LHCN-M2 (cell line): ENCODE measurements around the gene SCN5A. TPM values are rescaled to one million over a fixed set of nuclear protein-coding genes. Genes with fewer than 3 reads are reported as not detected.

Source experiments
- DNase-seq: peaks from one replicate; pipeline ENCODE4 v3.0.0-alpha.2; 2012; ENCODE audit warnings: low read depth
- total RNA-seq: library from RNA; depleted of rRNA; stranded (reverse); fragments of >200 nt; gene quantifications from 2 replicates; pipeline ENCODE4 v1.2.3, GENCODE V29; 2014; rRNA removed

SCN5A gene
- total RNA-seq, 1 experiment from 2014 or later = 45.9 TPM

GRCh38 chr3:38507120-38507519 is 142.4 kb downstream of the SCN5A start:
- DNase-seq = no peak

- no peak for DNase-seq
These were observed 148.6 kb downstream of the SCN5A start for GRCh38 chr3:38500688-38501417.

Other genes with a start within 250 kb of the SCN5A start
- 1.5 and 1.7 TPM in 2 replicates for gene ACVR2B, start 195.8 kb downstream of the SCN5A start, total RNA-seq
- gene EXOG, start 153.3 kb downstream of the SCN5A start, total RNA-seq = 21.4 and 22.6 TPM in 2 replicates
- not detected in 2 replicates for gene SCN10A, start 166.5 kb upstream of the SCN5A start, total RNA-seq